Measurements from ENCODE around the gene PCNX2. TPM values are rescaled to one million over a fixed set of nuclear protein-coding genes. Genes with fewer than 3 reads are reported as not detected.

Gene PCNX2
- total RNA-seq, 1 experiment from 2014 or later, result 9.1 TPM

DNA sequence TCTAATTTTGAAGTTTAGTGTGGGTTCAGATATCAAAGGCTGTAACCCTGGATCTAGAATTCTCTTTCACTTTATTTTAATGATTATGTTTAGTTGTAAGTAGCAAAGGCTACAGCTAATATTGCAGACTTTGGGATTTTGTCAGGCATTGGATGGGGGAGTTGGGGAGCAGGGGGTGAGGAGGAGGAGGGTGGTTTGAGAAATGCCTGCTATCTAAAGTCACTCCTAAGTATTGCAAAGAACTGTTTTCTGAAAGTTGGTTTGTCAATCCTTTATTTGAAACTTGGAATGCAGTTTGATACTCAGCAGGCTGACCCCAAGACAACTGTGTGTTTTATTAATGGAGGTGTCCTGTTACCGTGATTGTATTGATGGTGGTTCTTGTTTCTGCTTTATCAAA, 343.9 kb downstream of the PCNX2 start:
- Histone ChIP-seq H3K36me3 (ENCODE audit: insufficient read depth, low read length, poor library complexity, severe bottlenecking) (no peaks in the 10 kb centered on the region), H3K4me1 (ENCODE audit: insufficient read depth, low read length, poor library complexity, severe bottlenecking) (peaks cover 20% of the 10 kb centered on the region), H3K27me3 (replicated peaks; ENCODE audit: insufficient read depth, low read depth, low read length, poor library complexity) (no peaks in the 10 kb centered on the region), H3K27ac (ENCODE audit: low read depth, low read length, poor library complexity, severe bottlenecking) (no peak overlapping the region), H3K9me3 (ENCODE audit: low read depth, low read length, poor library complexity, severe bottlenecking) (no peaks in the 10 kb centered on the region), H3K4me3 (ENCODE audit: low read depth, low read length, poor library complexity, severe bottlenecking) (peak overlapping the region; percentile 73)
- intact Hi-C loops (cut with micrococcal nuclease; ENCODE audit: unreplicated experiment), result loop anchor here (5.0 kb wide), 1 partner anchor 319 kb away; the partner anchor contains the start of gene SIPA1L2
- CTCF ChIA-PET, result no interaction called here
- no peak for TF ChIP-seq EZH2 (IDR thresholded peaks at IDR 0.05; ENCODE audit: borderline replicate concordance, low read depth, low read length, poor library complexity, severe bottlenecking)
- TF ChIP-seq, protein P1, sequence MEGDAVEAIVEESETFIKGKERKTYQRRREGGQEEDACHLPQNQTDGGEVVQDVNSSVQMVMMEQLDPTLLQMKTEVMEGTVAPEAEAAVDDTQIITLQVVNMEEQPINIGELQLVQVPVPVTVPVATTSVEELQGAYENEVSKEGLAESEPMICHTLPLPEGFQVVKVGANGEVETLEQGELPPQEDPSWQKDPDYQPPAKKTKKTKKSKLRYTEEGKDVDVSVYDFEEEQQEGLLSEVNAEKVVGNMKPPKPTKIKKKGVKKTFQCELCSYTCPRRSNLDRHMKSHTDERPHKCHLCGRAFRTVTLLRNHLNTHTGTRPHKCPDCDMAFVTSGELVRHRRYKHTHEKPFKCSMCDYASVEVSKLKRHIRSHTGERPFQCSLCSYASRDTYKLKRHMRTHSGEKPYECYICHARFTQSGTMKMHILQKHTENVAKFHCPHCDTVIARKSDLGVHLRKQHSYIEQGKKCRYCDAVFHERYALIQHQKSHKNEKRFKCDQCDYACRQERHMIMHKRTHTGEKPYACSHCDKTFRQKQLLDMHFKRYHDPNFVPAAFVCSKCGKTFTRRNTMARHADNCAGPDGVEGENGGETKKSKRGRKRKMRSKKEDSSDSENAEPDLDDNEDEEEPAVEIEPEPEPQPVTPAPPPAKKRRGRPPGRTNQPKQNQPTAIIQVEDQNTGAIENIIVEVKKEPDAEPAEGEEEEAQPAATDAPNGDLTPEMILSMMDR (conservative IDR thresholded peaks at IDR 0.05; ENCODE audit: low read depth, low read length), result no peak
- POLR2A ChIA-PET (ENCODE audit: low non-redundant PET), result no interaction called here
- BruUV-seq (replicated peaks), result no TSS peak
- DNase-seq (ENCODE audit: low spot score), result no peak

DNA sequence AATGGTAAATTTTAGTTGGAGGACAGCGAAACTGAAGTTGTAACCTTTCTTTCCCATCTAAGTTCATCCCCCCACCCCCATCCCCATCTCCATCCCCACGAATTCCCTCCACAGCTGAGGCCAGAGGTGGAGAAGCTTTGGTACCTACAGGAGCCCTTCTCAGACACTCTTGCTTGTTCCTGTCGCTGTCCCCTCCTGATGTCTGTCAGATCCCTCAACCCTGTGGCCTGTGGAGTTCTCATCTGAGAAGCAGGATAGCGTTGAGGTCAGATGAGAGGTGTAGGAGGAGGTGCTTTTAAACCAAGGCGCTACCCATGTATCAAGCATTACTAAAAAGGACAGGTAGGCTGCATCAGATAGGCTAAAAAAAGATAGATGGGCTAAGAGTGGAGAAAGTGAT, 344.3 kb downstream of the PCNX2 start:
- H3K36me3 ChIP-seq (ENCODE audit: insufficient read depth, low read length, poor library complexity, severe bottlenecking), result no peaks in the 10 kb centered on the region
- intact Hi-C loops (cut with micrococcal nuclease; ENCODE audit: unreplicated experiment), result loop anchor here (5.0 kb wide), 1 partner anchor 319 kb away; the partner anchor contains the start of gene SIPA1L2
- peaks cover 20% of the 10 kb centered on the region for H3K4me1 ChIP-seq (ENCODE audit: insufficient read depth, low read length, poor library complexity, severe bottlenecking)
- DNase-seq (ENCODE audit: low spot score), result peak; percentile 8
- H3K9me3 ChIP-seq (ENCODE audit: low read depth, low read length, poor library complexity, severe bottlenecking), result no peaks in the 10 kb centered on the region
- TF ChIP-seq, protein P1 (conservative IDR thresholded peaks at IDR 0.05; ENCODE audit: low read depth, low read length), result no peak
- no peak for TF ChIP-seq EZH2 (IDR thresholded peaks at IDR 0.05; ENCODE audit: borderline replicate concordance, low read depth, low read length, poor library complexity, severe bottlenecking)
- CTCF ChIA-PET, result no interaction called here
- H3K4me3 ChIP-seq (ENCODE audit: low read depth, low read length, poor library complexity, severe bottlenecking), result peak overlapping the region; percentile 73
- no peaks in the 10 kb centered on the region for H3K27me3 ChIP-seq (replicated peaks; ENCODE audit: insufficient read depth, low read depth, low read length, poor library complexity)
- POLR2A ChIA-PET (ENCODE audit: low non-redundant PET), result no interaction called here
- no TSS peak for BruUV-seq (replicated peaks)
- peak overlapping the region; percentile 74 for H3K27ac ChIP-seq (ENCODE audit: low read depth, low read length, poor library complexity, severe bottlenecking)

DNA sequence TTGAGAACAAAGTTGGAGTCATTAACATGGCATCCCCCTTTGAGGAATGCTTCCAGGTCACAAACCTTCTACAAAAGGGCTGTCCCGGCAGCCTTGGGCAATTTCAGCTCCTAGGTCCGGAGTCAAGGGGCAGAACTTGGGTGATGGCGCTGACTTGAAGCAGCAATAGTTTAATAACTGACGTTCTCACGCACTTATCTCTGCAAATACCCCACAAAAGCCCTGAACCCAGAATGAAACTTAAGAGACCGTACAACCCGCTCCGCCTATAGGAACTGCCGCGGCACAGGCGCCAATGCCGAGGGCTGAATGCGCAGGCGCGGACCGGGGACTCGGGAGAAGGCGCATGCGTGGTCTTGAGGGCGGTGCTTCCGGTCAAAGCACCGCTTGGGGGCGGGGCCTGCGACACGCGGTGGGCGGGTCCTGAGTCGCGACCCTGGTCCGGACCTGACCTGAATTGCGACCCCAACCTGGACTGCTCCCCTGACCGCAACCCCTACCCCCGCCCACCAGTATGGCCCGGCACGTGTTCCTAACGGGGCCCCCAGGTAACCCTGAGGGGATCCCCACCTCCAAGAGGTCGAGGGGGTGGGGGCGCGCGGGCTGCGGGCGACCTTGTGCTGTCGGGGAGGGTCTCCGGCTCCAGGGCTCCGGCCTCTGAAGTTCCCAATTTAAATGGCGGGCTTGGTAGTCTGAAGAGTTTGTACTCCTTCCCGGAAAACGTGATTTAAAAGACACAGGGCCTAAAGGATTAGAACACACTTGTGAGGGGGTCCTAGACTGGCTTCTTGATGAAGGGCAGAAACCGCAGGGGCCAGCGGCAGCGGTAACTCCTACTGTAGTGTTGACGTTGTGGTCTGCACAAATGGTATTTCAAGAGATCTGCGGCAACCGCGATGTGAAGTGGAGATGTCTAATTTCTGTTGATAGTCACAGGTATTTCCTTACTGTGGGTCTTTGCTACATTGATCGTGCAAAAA, 345.0 kb downstream of the PCNX2 start, which contains the start of gene NTPCR:
Gene NTPCR, plus strand, starts transcription at position 415 of the 980 bp plus-strand sequence. Its CDS starts 100 bp downstream, at position 515.
- BruUV-seq (replicated peaks), result TSS peak; percentile 42
- H3K9me3 ChIP-seq (ENCODE audit: low read depth, low read length, poor library complexity, severe bottlenecking), result no peaks in the 10 kb centered on the region
- peak within 1 kb of the TSS; percentile 74 for H3K27ac ChIP-seq (ENCODE audit: low read depth, low read length, poor library complexity, severe bottlenecking)
- peak; percentile 95 for DNase-seq (ENCODE audit: low spot score)
- intact Hi-C loops (cut with micrococcal nuclease; ENCODE audit: unreplicated experiment), result loop anchor here (5.0 kb wide), 1 partner anchor 318 kb away; the partner anchor contains the start of gene SIPA1L2
- no peaks in the 10 kb centered on the region for H3K27me3 ChIP-seq (replicated peaks; ENCODE audit: insufficient read depth, low read depth, low read length, poor library complexity)
- H3K36me3 ChIP-seq (ENCODE audit: insufficient read depth, low read length, poor library complexity, severe bottlenecking), result no peaks in the 10 kb centered on the region
- POLR2A ChIA-PET (ENCODE audit: low non-redundant PET), result no interaction called here
- CTCF ChIA-PET, result no interaction called here
- H3K4me1 ChIP-seq (ENCODE audit: insufficient read depth, low read length, poor library complexity, severe bottlenecking), result peaks cover 20% of the 10 kb centered on the region
- TF ChIP-seq, protein P1 (conservative IDR thresholded peaks at IDR 0.05; ENCODE audit: low read depth, low read length), result no peak
- TF ChIP-seq EZH2 (IDR thresholded peaks at IDR 0.05; ENCODE audit: borderline replicate concordance, low read depth, low read length, poor library complexity, severe bottlenecking), result no peak
- peak within 1 kb of the TSS; percentile 73 for H3K4me3 ChIP-seq (ENCODE audit: low read depth, low read length, poor library complexity, severe bottlenecking)
